SU-DHL-6 (cell line): ENCODE measurements around the gene SYNDIG1.

Experiments used
- H2AFZ ChIP-seq: fragments of 200-600 bp; sonication (generic); 2 replicates; pipeline ENCODE4 v1.6.1; 2014; ENCODE audit warnings: low read depth, mild to moderate bottlenecking, moderate library complexity, mixed read lengths, antibody characterized with exemption, low read length; ENCODE audit not compliant: severe bottlenecking
- H3F3A ChIP-seq: fragments of 200-600 bp; shearing (Covaris generic); 2 replicates; pipeline ENCODE4 v1.6.0; 2016; ENCODE audit warnings: antibody characterized with exemption, mild to moderate bottlenecking; ENCODE audit not compliant: insufficient read depth
- H3K27ac ChIP-seq: fragments of 200-600 bp; sonication (generic); 2 replicates; pipeline ENCODE4 v1.5.1; 2016; ENCODE audit warnings: low read depth, mild to moderate bottlenecking, low read length, moderate library complexity, mixed read lengths
- H3K27me3 ChIP-seq: fragments of 200-600 bp; sonication (generic), shearing (Covaris generic); 2 replicates; pipeline ENCODE4 v1.6.0; 2014; ENCODE audit warnings: mild to moderate bottlenecking, low read length
- H3K36me3 ChIP-seq: fragments of 200-600 bp; sonication (generic); 2 replicates; pipeline ENCODE4 v1.6.1; 2014; ENCODE audit warnings: mild to moderate bottlenecking, low read length, mixed read lengths
- H3K4me2 ChIP-seq: fragments of 300-600, 200-600 bp; shearing (Covaris generic), sonication (generic); 2 replicates; pipeline ENCODE4 v1.6.0; 2014; ENCODE audit warnings: low read length, low read depth, mild to moderate bottlenecking; ENCODE audit not compliant: poor library complexity, severe bottlenecking
- H3K4me3 ChIP-seq: fragments of 200-600 bp; sonication (generic); 2 replicates; pipeline ENCODE4 v1.5.1; 2014; ENCODE audit warnings: antibody characterized with exemption, low read length, mild to moderate bottlenecking, mixed read lengths; ENCODE audit not compliant: insufficient read depth, poor library complexity, severe bottlenecking
- H3K79me2 ChIP-seq: fragments of 200-600 bp; sonication (generic); 2 replicates; pipeline ENCODE4 v1.6.1; 2014; ENCODE audit warnings: mild to moderate bottlenecking, low read length, moderate library complexity; ENCODE audit not compliant: insufficient read depth
- H3K9ac ChIP-seq: fragments of 200-600 bp; sonication (generic); 2 replicates; pipeline ENCODE4 v1.7.0; 2014; ENCODE audit warnings: mild to moderate bottlenecking, low read length
- H3K9me2 ChIP-seq: fragments of 200-600 bp; sonication (generic); replicated peaks from 2 replicates; pipeline ENCODE4 v1.6.1; 2014; ENCODE audit warnings: low read length; ENCODE audit not compliant: insufficient read depth
- H3K9me3 ChIP-seq: fragments of 200-600 bp; sonication (generic); 2 replicates; pipeline ENCODE4 v1.6.1; 2014; ENCODE audit warnings: low read length, mixed read lengths; ENCODE audit not compliant: insufficient read depth
- H4K20me1 ChIP-seq: fragments of 200-600 bp; sonication (generic); 2 replicates; pipeline ENCODE4 v1.6.1; 2014; ENCODE audit warnings: low read depth, mild to moderate bottlenecking, antibody characterized with exemption, low read length, moderate library complexity, mixed read lengths
- CTCF ChIP-seq: fragments of 200-600 bp; sonication (generic); IDR thresholded peaks from one replicate; pipeline ENCODE4 v1.5.1; 2017; ENCODE audit warnings: antibody characterized with exemption, mild to moderate bottlenecking, low read length, moderate library complexity; ENCODE audit not compliant: insufficient read depth, poor library complexity, severe bottlenecking
- EZH2phosphoT487 ChIP-seq: fragments of 200-600 bp; sonication (generic), shearing (Covaris generic); conservative IDR thresholded peaks from 2 replicates; pipeline ENCODE4 v1.6.1; 2018; ENCODE audit warnings: mild to moderate bottlenecking, antibody characterized with exemption, low read length, moderate library complexity, mixed read lengths

The SYNDIG1 gene

GRCh38 chr20:24574307-24574706 lies 104.9 kb downstream of the SYNDIG1 start:
- Histone ChIP-seq H3K9me3 (no peaks in the 10 kb centered on the region), H3F3A (no peaks in the 10 kb centered on the region), H3K79me2 (no peaks in the 10 kb centered on the region), H3K9ac (no peak overlapping the region), H3K27ac (no peak overlapping the region), H3K9me2 (no peaks in the 10 kb centered on the region), H4K20me1 (no peaks in the 10 kb centered on the region), H3K27me3 (no peaks in the 10 kb centered on the region), H3K36me3 (no peaks in the 10 kb centered on the region), H2AFZ (no peak overlapping the region), H3K4me3 (no peak overlapping the region), H3K4me2 (no peak overlapping the region)
- TF ChIP-seq CTCF = no peak
- no peak for TF ChIP-seq EZH2phosphoT487

GRCh38 chr20:24574797-24575196 lies 105.4 kb downstream of the SYNDIG1 start:
- no peak overlapping the region for H2AFZ ChIP-seq
- no peak overlapping the region for H3K9ac ChIP-seq
- no peak overlapping the region for H3K27ac ChIP-seq
- no peak overlapping the region for H3K4me2 ChIP-seq
- H3K9me3 ChIP-seq = no peaks in the 10 kb centered on the region
- no peaks in the 10 kb centered on the region for H3F3A ChIP-seq
- H3K9me2 ChIP-seq = no peaks in the 10 kb centered on the region
- no peaks in the 10 kb centered on the region for H3K79me2 ChIP-seq
- TF ChIP-seq EZH2phosphoT487 (no peak), CTCF (no peak)
- no peaks in the 10 kb centered on the region for H3K36me3 ChIP-seq
- no peak overlapping the region for H3K4me3 ChIP-seq
- no peaks in the 10 kb centered on the region for H4K20me1 ChIP-seq
- no peaks in the 10 kb centered on the region for H3K27me3 ChIP-seq

DNA sequence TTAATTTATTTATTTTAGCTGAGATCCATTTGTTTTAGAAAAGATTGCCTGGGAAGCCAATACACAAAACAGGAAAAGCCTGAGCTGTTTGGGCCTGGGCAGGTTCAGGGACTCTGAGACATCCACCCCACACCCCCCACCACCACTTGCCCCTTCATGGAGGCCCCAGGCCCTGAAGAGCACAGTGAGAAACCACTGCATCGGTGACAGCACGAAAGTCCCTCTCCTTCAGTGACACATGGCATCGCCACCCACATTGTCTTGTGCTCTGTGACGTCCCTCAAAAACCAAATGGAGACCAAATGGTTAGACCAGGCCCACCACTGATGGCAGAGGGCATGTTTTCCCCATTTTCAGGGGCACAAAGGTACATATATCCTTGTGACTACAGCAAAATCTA lies 106.4 kb downstream of the SYNDIG1 start:
- Histone ChIP-seq H3K9ac (no peak overlapping the region), H2AFZ (no peak overlapping the region), H3K9me2 (no peaks in the 10 kb centered on the region)

More for the DNA sequence above, 106.4 kb downstream of the SYNDIG1 start:
- H3K4me2 ChIP-seq = no peak overlapping the region
- no peaks in the 10 kb centered on the region for H3K36me3 ChIP-seq
- no peaks in the 10 kb centered on the region for H3K79me2 ChIP-seq
- no peaks in the 10 kb centered on the region for H4K20me1 ChIP-seq
- H3F3A ChIP-seq = no peaks in the 10 kb centered on the region
- H3K27ac ChIP-seq = no peak overlapping the region
- H3K9me3 ChIP-seq = no peaks in the 10 kb centered on the region
- H3K4me3 ChIP-seq = no peak overlapping the region
- TF ChIP-seq CTCF = no peak
- TF ChIP-seq EZH2phosphoT487 = no peak
- H3K27me3 ChIP-seq = no peaks in the 10 kb centered on the region
